ENCODE results near the gene CLSTN3. TPM values are rescaled to one million over a fixed set of nuclear protein-coding genes. Genes with fewer than 3 reads are reported as not detected.

The CLSTN3 gene
- total and polyA plus RNA-seq, 10 of the 15 experiments (the other 5 are each of a cell fraction or from before 2014, with no cell fraction given), result 0.09 to 35.9 (median 11.3) TPM

DNA sequence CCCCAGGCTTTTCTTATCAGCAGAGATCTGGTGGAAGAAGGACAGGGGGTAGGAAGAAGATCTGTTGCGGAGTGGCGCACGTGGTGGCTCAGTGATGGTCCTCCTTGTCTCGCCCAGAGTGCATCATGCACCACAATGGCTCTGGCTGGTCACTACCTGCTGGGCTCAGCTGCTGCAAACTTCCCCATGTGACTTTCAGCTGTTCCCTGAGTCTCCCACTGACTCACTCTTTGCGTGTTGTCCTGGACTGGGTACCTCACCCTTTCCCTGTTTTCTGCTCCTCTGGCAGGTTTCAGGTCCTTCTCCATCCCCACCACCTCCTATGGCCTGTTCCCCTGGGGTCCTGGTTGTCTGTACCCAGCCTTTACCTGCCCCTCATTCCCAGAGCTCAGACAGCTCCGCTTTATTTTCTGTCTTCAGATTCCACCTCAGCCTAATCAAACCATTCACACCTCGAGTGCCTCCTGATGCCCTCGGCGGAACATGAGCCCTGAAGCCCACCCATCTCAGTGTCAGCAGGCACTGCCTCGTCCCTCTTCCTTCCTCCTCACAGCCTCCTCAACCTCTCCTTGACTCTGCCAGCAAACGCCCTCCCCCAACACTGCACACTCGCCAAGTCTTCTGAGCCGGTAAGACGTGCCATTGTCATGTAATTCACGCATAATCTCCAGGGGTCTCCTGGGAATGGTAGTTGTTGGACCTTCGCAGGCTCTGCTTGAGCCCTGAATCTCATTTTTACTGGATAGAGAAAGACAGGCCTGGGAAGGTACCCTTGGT lies 39.8 kb upstream of the CLSTN3 start:
- FAIRE-seq (no peak), DNase-seq (ENCODE audit: low read depth, low spot score) (no peak), ATAC-seq (no peak)
- WGBS (ENCODE audit: insufficient coverage, insufficient replicate concordance, low lambda C conversion rate, missing lambda C conversion rate), result 72% methylated on average over 16 of the region's 16 CpGs
- no TSS peak for BruUV-seq (replicated peaks)
- no peak overlapping the region for H3K4me2 ChIP-seq (ENCODE audit: control insufficient read depth, insufficient read depth)
- H3K36me3 ChIP-seq (ENCODE audit: control insufficient read depth in 2 of 2, insufficient read depth in 2 of 2, low read length in 1 of 2), result no peaks in the 10 kb centered on the region
- H2AFZ ChIP-seq (ENCODE audit: control insufficient read depth, low read depth, low read length), result no peak overlapping the region
- H3K27ac ChIP-seq (ENCODE audit: control insufficient read depth, insufficient read depth), result no peak overlapping the region
- SMC1A ChIA-PET (ENCODE audit: uncharacterized antibody, unreplicated experiment), result interaction anchor here (0.8 to 1.4 kb wide), 4 partner anchors 17 to 146 kb away, joined by 3 to 5 read pairs (median 4); no protein-coding TSS in a partner anchor
- intact Hi-C loops (cut with micrococcal nuclease; ENCODE audit: unreplicated experiment) (loop anchor here (5.0 kb wide), 3 partner anchors 73 to 168 kb away; partner anchors contain the start of genes EMG1, LPCAT3 and PHB2), in situ Hi-C loops (cut with MboI) (no loop called here)
- no peak overlapping the region for H3K9ac ChIP-seq (ENCODE audit: control insufficient read depth, insufficient read depth, low read length)
- CTCF ChIA-PET, result interaction anchor here (0.7 to 6.3 kb wide), 5 partner anchors 22 to 218 kb away, joined by 3 to 32 read pairs (median 3); partner anchors contain the start of genes C12orf57 and RNU7-1
- RAD21 ChIA-PET (ENCODE audit: unreplicated experiment), result interaction anchor here (1.1 to 1.5 kb wide), 2 partner anchors 17 to 19 kb away, joined by 3 to 5 read pairs; partner anchors contain the start of gene C1RL
- POLR2A ChIA-PET, result interaction anchor here (1.1 kb wide), 1 partner anchor 165 kb away, joined by 3 read pairs; no protein-coding TSS in a partner anchor
- no peak overlapping the region for H3K4me3 ChIP-seq
- H3K9me3 ChIP-seq (replicated peaks; ENCODE audit: control insufficient read depth, insufficient read depth, low read length), result no peaks in the 10 kb centered on the region
- H3K4me1 ChIP-seq (ENCODE audit: control insufficient read depth, insufficient read depth, low read length), result no peaks in the 10 kb centered on the region
- H3K27me3 ChIP-seq (replicated peaks in 1 of 2; ENCODE audit: control insufficient read depth in 2 of 2, insufficient read depth in 2 of 2, low read length in 1 of 2), result no peaks in the 10 kb centered on the region; a peak in 1 of 4 replicates
- H4K20me1 ChIP-seq (ENCODE audit: control insufficient read depth, insufficient read depth), result no peaks in the 10 kb centered on the region
- no peak for TF ChIP-seq RFX5 (IDR thresholded peaks at IDR 0.05; ENCODE audit: low read depth, low read length)
- no peak for TF ChIP-seq KDM1A (IDR thresholded peaks at IDR 0.05; ENCODE audit: borderline replicate concordance)
- TF ChIP-seq, protein P1, sequence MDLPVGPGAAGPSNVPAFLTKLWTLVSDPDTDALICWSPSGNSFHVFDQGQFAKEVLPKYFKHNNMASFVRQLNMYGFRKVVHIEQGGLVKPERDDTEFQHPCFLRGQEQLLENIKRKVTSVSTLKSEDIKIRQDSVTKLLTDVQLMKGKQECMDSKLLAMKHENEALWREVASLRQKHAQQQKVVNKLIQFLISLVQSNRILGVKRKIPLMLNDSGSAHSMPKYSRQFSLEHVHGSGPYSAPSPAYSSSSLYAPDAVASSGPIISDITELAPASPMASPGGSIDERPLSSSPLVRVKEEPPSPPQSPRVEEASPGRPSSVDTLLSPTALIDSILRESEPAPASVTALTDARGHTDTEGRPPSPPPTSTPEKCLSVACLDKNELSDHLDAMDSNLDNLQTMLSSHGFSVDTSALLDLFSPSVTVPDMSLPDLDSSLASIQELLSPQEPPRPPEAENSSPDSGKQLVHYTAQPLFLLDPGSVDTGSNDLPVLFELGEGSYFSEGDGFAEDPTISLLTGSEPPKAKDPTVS (IDR thresholded peaks at IDR 0.05; ENCODE audit: low read depth, low read length), result no peak
- TF ChIP-seq MYB (IDR thresholded peaks at IDR 0.05; ENCODE audit: borderline replicate concordance, low read depth, low read length), result no peak
- TF ChIP-seq, protein P2, sequence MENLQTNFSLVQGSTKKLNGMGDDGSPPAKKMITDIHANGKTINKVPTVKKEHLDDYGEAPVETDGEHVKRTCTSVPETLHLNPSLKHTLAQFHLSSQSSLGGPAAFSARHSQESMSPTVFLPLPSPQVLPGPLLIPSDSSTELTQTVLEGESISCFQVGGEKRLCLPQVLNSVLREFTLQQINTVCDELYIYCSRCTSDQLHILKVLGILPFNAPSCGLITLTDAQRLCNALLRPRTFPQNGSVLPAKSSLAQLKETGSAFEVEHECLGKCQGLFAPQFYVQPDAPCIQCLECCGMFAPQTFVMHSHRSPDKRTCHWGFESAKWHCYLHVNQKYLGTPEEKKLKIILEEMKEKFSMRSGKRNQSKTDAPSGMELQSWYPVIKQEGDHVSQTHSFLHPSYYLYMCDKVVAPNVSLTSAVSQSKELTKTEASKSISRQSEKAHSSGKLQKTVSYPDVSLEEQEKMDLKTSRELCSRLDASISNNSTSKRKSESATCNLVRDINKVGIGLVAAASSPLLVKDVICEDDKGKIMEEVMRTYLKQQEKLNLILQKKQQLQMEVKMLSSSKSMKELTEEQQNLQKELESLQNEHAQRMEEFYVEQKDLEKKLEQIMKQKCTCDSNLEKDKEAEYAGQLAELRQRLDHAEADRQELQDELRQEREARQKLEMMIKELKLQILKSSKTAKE (IDR thresholded peaks at IDR 0.05; ENCODE audit: low read depth, poor library complexity, severe bottlenecking), result no peak
- TF ChIP-seq RAD51 (IDR thresholded peaks at IDR 0.05), result no peak
- no peak for TF ChIP-seq CHD1 (IDR thresholded peaks at IDR 0.05; ENCODE audit: low read depth, low read length)
- TF ChIP-seq SMC3 (IDR thresholded peaks at IDR 0.05; ENCODE audit: borderline replicate concordance, low read length), result no peak
- no peak for TF ChIP-seq TCF3 (IDR thresholded peaks at IDR 0.05; ENCODE audit: borderline replicate concordance, insufficient read depth, low read depth, low read length)
- TF ChIP-seq, protein P3, sequence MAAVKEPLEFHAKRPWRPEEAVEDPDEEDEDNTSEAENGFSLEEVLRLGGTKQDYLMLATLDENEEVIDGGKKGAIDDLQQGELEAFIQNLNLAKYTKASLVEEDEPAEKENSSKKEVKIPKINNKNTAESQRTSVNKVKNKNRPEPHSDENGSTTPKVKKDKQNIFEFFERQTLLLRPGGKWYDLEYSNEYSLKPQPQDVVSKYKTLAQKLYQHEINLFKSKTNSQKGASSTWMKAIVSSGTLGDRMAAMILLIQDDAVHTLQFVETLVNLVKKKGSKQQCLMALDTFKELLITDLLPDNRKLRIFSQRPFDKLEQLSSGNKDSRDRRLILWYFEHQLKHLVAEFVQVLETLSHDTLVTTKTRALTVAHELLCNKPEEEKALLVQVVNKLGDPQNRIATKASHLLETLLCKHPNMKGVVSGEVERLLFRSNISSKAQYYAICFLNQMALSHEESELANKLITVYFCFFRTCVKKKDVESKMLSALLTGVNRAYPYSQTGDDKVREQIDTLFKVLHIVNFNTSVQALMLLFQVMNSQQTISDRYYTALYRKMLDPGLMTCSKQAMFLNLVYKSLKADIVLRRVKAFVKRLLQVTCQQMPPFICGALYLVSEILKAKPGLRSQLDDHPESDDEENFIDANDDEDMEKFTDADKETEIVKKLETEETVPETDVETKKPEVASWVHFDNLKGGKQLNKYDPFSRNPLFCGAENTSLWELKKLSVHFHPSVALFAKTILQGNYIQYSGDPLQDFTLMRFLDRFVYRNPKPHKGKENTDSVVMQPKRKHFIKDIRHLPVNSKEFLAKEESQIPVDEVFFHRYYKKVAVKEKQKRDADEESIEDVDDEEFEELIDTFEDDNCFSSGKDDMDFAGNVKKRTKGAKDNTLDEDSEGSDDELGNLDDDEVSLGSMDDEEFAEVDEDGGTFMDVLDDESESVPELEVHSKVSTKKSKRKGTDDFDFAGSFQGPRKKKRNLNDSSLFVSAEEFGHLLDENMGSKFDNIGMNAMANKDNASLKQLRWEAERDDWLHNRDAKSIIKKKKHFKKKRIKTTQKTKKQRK (IDR thresholded peaks at IDR 0.05; ENCODE audit: low read depth, low read length), result no peak
- TF ChIP-seq, protein P4, sequence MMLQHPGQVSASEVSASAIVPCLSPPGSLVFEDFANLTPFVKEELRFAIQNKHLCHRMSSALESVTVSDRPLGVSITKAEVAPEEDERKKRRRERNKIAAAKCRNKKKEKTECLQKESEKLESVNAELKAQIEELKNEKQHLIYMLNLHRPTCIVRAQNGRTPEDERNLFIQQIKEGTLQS (IDR thresholded peaks at IDR 0.05; ENCODE audit: borderline replicate concordance, extremely low read depth, low read depth, low read length), result no peak
- no peaks in the 10 kb centered on the region for H3K79me2 ChIP-seq (ENCODE audit: control insufficient read depth, insufficient read depth, low read length)
